HG03196 (cell line): ENCODE data around the gene CCDC69.
"Not testable (repeated sequence)": the region's sequence is repeated elsewhere in the genome, so short reads cannot be mapped to it uniquely, and the experiment has no call there.

Experiments
- ATAC-seq: cut with Tn5 transposase; IDR thresholded peaks from one replicate; pipeline ENCODE4 v1.9.1; 2021; ENCODE audit not compliant: unreplicated experiment

CCDC69 gene

GRCh38 chr5:151223447-151224264, at the start of gene CCDC69:
TSS of gene CCDC69 (minus strand) at chr5:151224092. CDS start at chr5:151223970, 122 bp downstream.
- peak; percentile 70 for ATAC-seq

GRCh38 chr5:151271336-151271735, 47.4 kb upstream of the CCDC69 start:
- ATAC-seq, result no peak

GRCh38 chr5:151270599-151270998, 46.7 kb upstream of the CCDC69 start:
- ATAC-seq, result peak; percentile 73

DNA sequence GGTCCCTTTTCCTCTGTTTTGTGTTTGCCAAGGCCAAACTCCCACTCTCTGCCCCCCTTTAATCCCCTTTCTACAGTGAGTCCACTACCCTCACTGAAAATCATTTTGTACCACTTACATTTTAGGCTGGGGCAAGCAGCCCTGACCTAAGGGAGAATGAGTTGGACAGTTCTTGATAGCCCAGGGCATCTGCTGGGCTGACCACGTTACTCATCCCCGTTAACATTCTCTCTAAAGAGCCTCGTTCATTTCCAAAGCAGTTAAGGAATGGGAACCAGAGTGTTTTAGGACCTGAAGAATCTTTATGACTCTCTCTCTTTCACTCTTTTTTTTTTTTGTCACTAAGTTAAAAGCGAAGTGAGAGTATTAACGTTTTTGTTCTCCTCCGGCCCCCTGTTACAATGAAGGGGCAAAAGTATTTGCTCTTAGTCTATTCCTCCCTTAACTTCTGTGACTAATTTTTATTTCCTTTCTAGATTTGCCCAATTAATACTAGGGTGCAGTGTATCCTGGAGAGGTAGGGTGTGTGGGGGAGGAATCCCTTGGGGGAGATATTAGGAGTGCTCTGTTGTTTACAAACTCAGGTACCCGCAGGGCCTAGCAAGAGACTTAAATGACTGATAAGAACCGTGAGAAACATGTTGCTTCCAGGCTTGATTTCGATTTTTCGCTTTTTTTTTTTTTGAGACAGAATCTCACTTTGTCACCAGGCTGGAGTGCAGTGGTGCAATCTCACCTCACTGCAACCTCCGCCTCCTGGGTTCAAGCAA, 43.8 kb upstream of the CCDC69 start:
- no peak for ATAC-seq

DNA sequence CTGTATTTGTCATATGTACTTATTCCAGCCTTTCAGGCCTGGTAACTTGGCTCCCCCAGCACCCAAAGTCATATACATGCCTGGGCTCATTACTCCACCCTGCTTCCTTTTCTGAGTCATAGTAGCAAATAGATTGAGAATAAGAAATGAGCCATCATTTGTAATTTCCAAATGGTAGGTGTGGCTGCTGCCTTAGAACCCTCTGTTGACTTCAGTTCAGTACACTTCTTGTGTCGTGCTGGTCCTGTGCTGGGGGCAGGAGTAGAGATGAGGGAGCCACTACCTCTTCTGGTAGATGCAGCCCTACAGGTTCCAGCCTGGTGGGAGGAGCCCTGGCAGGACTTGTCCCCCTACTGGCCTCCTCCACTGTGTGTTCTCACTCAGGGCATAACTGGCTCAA, 40.2 kb upstream of the CCDC69 start:
- no peak for ATAC-seq

DNA sequence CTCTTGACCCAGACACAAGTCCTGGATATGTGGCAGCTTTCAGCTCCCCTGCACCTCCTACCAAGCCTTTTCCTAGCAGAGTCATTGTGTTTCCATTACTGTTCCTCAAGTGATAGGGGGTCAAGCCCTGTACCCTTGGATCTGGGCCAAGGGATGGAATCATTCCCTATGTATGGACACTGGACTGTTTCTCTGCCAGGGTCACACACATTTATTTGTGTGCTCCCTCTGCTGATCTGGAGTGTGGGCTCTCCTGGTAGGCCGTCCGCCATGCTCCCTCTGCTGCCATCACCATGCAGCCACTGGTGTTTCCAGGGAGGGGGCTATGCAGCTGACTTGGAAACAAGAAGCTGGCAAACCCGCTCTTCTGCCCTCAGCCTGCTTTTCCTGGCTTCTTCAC, 38.6 kb upstream of the CCDC69 start:
- no peak for ATAC-seq

DNA sequence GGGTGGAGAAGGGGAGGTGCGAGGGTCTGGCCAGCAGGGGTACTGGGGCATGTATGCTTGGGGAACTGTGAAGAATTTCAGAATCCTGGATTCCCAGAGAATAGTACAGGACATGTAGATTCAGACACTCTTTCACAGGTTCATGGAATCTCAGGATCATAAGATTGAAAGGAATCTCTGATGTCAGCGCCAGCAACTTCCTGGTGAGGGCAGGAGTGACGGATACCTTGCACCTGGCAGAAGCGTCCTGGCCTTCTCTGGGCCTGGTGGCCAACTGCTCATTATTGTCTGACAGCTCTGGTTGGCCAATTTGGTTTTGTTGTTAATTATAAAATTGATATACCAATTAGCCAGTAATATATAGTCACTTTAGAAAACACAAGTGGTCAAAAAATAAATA, 36.0 kb upstream of the CCDC69 start:
- no peak for ATAC-seq

GRCh38 chr5:151258816-151259215, 34.9 kb upstream of the CCDC69 start:
- no peak for ATAC-seq

GRCh38 chr5:151258201-151258611, 34.3 kb upstream of the CCDC69 start:
- ATAC-seq, result no peak

DNA sequence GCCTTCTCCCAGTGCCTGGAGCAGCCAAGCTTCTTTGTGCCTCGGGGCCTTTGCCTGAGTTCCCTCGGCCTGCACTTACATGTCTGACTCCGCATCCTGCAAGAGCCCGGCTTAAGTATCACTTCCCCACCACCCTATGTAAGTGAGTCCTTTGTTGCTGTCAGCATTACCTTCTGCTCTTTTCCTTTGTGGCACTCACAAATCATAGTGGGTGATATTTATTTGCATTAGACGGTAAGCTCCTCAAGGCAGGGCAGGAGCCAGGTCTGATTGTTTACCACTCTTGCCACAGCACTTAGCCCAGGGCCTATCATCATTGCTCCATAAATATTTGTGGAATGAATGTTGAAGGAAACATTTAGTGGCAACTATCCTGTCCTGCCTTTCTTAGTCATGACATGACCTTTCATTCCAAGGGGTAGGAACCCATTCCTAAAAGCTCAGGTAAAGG, 33.9 kb upstream of the CCDC69 start:
- peak; percentile 19 for ATAC-seq

DNA sequence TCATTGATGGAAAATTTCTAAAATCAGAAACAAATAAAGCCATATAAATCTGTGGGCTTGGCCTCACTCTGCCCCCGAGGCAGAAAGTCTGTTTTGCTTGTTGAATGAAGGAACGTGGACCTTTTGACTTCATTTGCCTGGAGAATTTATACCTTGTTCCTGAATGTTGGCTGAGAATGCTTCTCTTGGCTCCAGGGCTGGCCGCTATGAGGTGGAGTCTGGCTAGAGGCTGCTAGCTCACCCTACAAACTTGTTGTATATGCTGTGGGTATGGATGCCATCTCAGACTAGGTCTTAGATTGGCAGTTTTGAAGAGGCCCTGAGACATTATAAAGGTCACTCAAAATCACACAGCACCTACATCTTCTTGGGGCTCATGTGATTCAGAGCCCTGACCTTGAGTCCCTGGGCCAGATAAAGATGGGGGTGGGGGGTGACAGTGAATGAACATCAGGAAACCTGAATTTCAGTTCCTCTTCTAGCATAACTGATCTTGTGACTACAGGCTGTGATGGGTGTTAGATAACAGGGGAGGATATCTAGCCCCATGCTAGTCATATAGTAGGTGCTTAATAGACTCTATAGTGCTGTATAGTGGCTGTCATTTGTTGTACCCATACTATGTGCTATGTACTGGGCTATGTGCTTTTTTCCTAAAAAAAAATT, 31.9 kb upstream of the CCDC69 start:
- ATAC-seq, result peak; percentile 27

GRCh38 chr5:151254990-151255389, 31.1 kb upstream of the CCDC69 start:
- ATAC-seq, result not testable (repeated sequence)

- ATAC-seq, result no peak
These were observed 30.7 kb upstream of the CCDC69 start for GRCh38 chr5:151254556-151254955.

DNA sequence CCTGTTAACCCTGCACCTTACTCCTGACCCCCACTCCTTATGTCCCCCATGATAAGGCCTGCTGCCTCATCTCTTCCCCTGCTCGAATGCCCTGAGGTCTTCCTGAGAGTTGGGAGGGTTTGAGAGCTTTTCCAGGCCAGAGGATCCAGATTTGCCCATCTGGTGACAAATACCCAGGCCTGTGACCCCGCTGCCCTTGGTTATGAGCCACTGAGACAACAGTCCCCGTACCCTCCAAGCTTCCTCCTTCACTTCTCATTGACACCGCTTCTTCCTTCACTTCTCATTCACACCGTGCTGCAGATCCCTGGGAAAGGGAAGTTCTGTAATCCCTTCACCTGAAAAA, 29.7 kb upstream of the CCDC69 start:
- no peak for ATAC-seq

DNA sequence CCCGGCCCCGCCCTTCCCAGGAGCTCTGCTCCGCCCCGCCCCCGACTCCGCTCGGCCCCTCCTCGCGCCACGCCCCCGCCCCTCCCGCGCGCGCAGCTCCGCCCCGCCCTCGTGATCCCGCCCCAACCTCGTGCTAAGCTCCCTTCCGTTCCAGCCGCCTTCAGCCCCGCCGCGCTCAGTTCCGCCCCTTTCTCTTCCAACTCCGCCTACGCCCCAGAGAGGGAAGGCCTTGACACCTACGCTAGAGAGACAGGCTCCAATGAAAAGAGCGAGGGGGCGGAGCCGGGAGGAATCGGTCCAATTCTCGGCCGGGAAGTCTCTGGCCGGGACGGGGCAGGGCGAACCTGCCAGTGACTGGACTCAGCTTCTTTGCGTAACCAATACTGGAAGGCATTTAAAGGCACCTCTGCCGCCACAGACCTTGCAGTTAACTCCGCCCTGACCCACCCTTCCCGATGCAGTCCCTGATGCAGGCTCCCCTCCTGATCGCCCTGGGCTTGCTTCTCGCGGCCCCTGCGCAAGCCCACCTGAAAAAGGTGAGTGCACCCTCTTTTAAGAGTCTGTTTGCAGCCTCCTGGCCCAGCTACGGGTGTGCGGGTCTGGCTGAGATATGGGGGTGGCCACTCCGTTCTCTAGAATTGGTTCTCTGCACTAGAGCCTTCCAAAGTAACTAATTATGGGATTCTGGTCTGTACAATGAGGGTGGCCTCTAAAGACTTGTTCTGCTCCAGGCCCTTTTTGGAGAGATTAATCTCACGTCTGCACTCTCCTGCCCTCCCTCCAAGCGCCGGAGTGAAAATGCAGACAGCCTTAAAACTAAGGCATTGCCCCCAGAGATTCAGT, 29.1 kb upstream of the CCDC69 start, which contains the start of gene GM2A:
GM2A (plus strand) TSS at position 424 of the 843 bp plus-strand sequence; CDS start at position 456, 32 bp downstream.
- ATAC-seq, result peak; percentile 80

GRCh38 chr5:151251621-151252020, 27.7 kb upstream of the CCDC69 start:
- ATAC-seq, result no peak

GRCh38 chr5:151251001-151251551, 27.2 kb upstream of the CCDC69 start:
- ATAC-seq, result no peak

- no peak for ATAC-seq
These were observed 26.6 kb upstream of the CCDC69 start for GRCh38 chr5:151250346-151251000.

GRCh38 chr5:151249281-151249680, 25.4 kb upstream of the CCDC69 start:
- ATAC-seq, result no peak

DNA sequence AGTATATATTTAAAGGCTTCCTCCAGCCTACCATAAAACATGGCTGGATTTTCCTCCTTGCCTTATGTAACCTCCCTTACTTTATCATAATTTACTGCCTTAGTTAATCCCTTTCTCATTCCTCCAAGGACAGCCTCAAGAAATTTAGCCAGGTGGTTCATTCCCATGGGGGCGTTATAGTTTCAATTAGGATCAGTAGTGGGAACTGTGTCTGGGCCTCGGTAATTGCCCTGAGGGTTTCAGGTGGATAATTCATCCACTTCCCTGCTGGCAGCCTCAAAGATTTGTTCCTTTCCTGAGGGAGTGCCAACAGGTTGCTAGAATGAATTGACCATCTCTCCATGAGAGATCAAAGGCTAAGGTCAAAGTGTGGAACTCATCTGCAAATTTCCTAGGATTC, 24.8 kb upstream of the CCDC69 start:
- ATAC-seq, result no peak
